H1 (cell line): ENCODE results near the gene SMARCA2. TPM values are rescaled to one million over a fixed set of nuclear protein-coding genes. Genes with fewer than 3 reads are reported as not detected.
A peak's percentile ranks its signal among the peaks of the same experiment; 100 is the strongest.

Experiments used
- CTCF ChIA-PET: fragments of 300-600 bp; sonication (Branson Sonifier 250); formaldehyde crosslinking; loops from one replicate; lab custom pipeline; 2021; ENCODE audit not compliant: partially characterized antibody; lab: Charles Lee
- POLR2A ChIA-PET: fragments of 300-600 bp; sonication (Branson Sonifier 250); formaldehyde crosslinking; loops from one replicate; lab custom pipeline; 2021; ENCODE audit warnings: inconsistent platforms; ENCODE audit not compliant: partially characterized antibody; lab: Charles Lee
- DNase-seq, 2 experiments: peaks; one replicate each; pipeline versions ENCODE4 v3.0.0 to v3.0.0-alpha.2; 2010 to 2022; ENCODE audit warnings: low spot score in 2 of 2, low read depth in 1 of 2, mixed read lengths in 1 of 2
- FAIRE-seq: peaks from 2 replicates; lab custom pipeline; 2011; peaks lifted over from hg19 to GRCh38; lab: Jason Lieb, UNC
- H2AFZ ChIP-seq: 2 replicates; pipeline ENCODE4 v1.8.1; 2012; ENCODE audit warnings: low read length, inconsistent platforms
- H2AK5ac ChIP-seq: 2 replicates; pipeline ENCODE4 v1.6.1; 2013; ENCODE audit warnings: low read depth, low read length
- H2BK120ac ChIP-seq: replicated peaks from 2 replicates; pipeline ENCODE3; 2013; ENCODE audit warnings: low read depth, low read length, inconsistent platforms
- H2BK12ac ChIP-seq: 2 replicates; pipeline ENCODE4 v1.6.1; 2013; ENCODE audit warnings: low read depth, low read length
- H2BK15ac ChIP-seq: 2 replicates; pipeline ENCODE4 v1.6.1; 2013; ENCODE audit warnings: low read length
- H2BK20ac ChIP-seq: 2 replicates; pipeline ENCODE4 v1.6.1; 2013; ENCODE audit warnings: low read length
- H2BK5ac ChIP-seq: 2 replicates; pipeline ENCODE4 v1.6.1; 2013; ENCODE audit warnings: low read depth, low read length
- H3K14ac ChIP-seq: 2 replicates; pipeline ENCODE4 v1.6.1; 2013; ENCODE audit warnings: inconsistent platforms; ENCODE audit not compliant: insufficient read length
- H3K18ac ChIP-seq: 2 replicates; pipeline ENCODE4 v1.6.1; 2013; ENCODE audit warnings: low read length; ENCODE audit errors: extremely low read depth
- H3K23ac ChIP-seq: 2 replicates; pipeline ENCODE4 v1.6.1; 2013; ENCODE audit warnings: inconsistent platforms; ENCODE audit not compliant: insufficient read length
- H3K23me2 ChIP-seq: 2 replicates; pipeline ENCODE4 v1.6.1; 2013; ENCODE audit warnings: low read depth, low read length
- H3K27ac ChIP-seq: 2 replicates; pipeline ENCODE4 v1.6.1; 2011; ENCODE audit warnings: low read depth, low read length, inconsistent platforms
- H3K27me3 ChIP-seq, 4 experiments: replicated peaks in 1 of 4; 1 replicate in 1 of 4; 2 replicates in 3 of 4; pipeline versions ENCODE4 v1.6.1 to v1.8.1; 2011 to 2013; ENCODE audit warnings: low read length in 3 of 4, mild to moderate bottlenecking in 3 of 4, inconsistent platforms in 2 of 4, mixed read lengths in 2 of 4, moderate library complexity in 1 of 4; ENCODE audit not compliant: control insufficient read depth in 3 of 4, insufficient read depth in 3 of 4; ENCODE audit errors: extremely low read depth in 1 of 4
- H3K36me3 ChIP-seq, 4 experiments: 2 replicates each; pipeline versions ENCODE4 v1.6.1 to v1.8.1; 2011 to 2013; ENCODE audit warnings: mild to moderate bottlenecking in 4 of 4, low read length in 3 of 4, moderate library complexity in 2 of 4, control low read depth in 1 of 4, inconsistent platforms in 1 of 4; ENCODE audit not compliant: insufficient read depth in 4 of 4, control insufficient read depth in 2 of 4
- H3K4ac ChIP-seq: replicated peaks from 2 replicates; pipeline ENCODE3; 2013; ENCODE audit warnings: low read length, low read depth, mixed read lengths, inconsistent platforms; ENCODE audit not compliant: insufficient read length
- H3K4me1 ChIP-seq, 4 experiments: replicated peaks in 1 of 4; 1 replicate in 1 of 4; 2 replicates in 3 of 4; pipeline versions ENCODE4 v1.6.1 to v1.8.1; 2011 to 2013; ENCODE audit warnings: low read length in 3 of 4, inconsistent platforms in 2 of 4, mixed read lengths in 1 of 4; ENCODE audit not compliant: insufficient read depth in 4 of 4, control insufficient read depth in 3 of 4
- H3K4me2 ChIP-seq, 2 experiments: 2 replicates each; pipeline versions ENCODE4 v1.6.1 to v1.8.1; 2011 to 2013; ENCODE audit warnings: low read depth in 2 of 2, low read length in 2 of 2, control low read depth in 1 of 2, inconsistent platforms in 1 of 2, mild to moderate bottlenecking in 1 of 2; ENCODE audit not compliant: insufficient read depth in 1 of 2
- H3K4me3 ChIP-seq, 4 experiments: fragments of 200-600, 300-600 bp in 1 of 4; sonication (generic), shearing (Covaris generic), sonication (Bioruptor Twin) in 1 of 4; 2 replicates each; pipeline versions ENCODE4 v1.5.1 to v1.8.1; 2011 to 2016; ENCODE audit warnings: low read length in 4 of 4, low read depth in 3 of 4, control low read depth in 2 of 4, inconsistent platforms in 2 of 4, mild to moderate bottlenecking in 2 of 4, mixed read lengths in 1 of 4, moderate library complexity in 1 of 4; ENCODE audit not compliant: insufficient read depth in 2 of 4; ENCODE audit errors: extremely low read depth in 1 of 4
- H3K56ac ChIP-seq: replicated peaks from 2 replicates; pipeline ENCODE3; 2013; ENCODE audit warnings: low read depth, mild to moderate bottlenecking, mixed read lengths, low read length, inconsistent platforms; ENCODE audit not compliant: insufficient read length
- H3K79me1 ChIP-seq: 2 replicates; pipeline ENCODE4 v1.6.1; 2013; ENCODE audit warnings: low read depth, low read length, control low read depth
- H3K79me2 ChIP-seq, 2 experiments: 2 replicates each; pipeline versions ENCODE4 v1.6.1 to v1.8.1; 2012 to 2013; ENCODE audit warnings: low read length in 2 of 2, mild to moderate bottlenecking in 2 of 2, inconsistent platforms in 1 of 2; ENCODE audit not compliant: insufficient read depth in 2 of 2, control insufficient read depth in 1 of 2
- H3K9ac ChIP-seq, 4 experiments: replicated peaks in 1 of 4; 1 replicate in 1 of 4; 2 replicates in 3 of 4; pipeline versions ENCODE4 v1.6.1 to v1.8.1; 2011 to 2013; ENCODE audit warnings: low read depth in 3 of 4, low read length in 3 of 4, control low read depth in 2 of 4, mild to moderate bottlenecking in 2 of 4, moderate library complexity in 2 of 4, inconsistent platforms in 1 of 4; ENCODE audit errors: extremely low read depth in 1 of 4
- H3K9me3 ChIP-seq, 2 experiments: 2 replicates each; pipeline versions ENCODE4 v1.6.1 to v1.8.1; 2012 to 2013; ENCODE audit warnings: mild to moderate bottlenecking in 2 of 2, moderate library complexity in 2 of 2, control low read depth in 1 of 2, inconsistent platforms in 1 of 2, low read depth in 1 of 2, low read length in 1 of 2, mixed read lengths in 1 of 2; ENCODE audit not compliant: insufficient read depth in 2 of 2
- H4K20me1 ChIP-seq, 2 experiments: replicated peaks in 1 of 2; 2 replicates each; pipeline versions ENCODE3 to v1.8.1; 2011 to 2013; ENCODE audit warnings: inconsistent platforms in 2 of 2, low read length in 2 of 2, mild to moderate bottlenecking in 1 of 2; ENCODE audit not compliant: insufficient read depth in 2 of 2, control insufficient read depth in 1 of 2
- H4K5ac ChIP-seq: 2 replicates; pipeline ENCODE4 v1.6.1; 2013; ENCODE audit warnings: low read length, low read depth, mixed read lengths, inconsistent platforms; ENCODE audit not compliant: insufficient read length
- H4K8ac ChIP-seq: 2 replicates; pipeline ENCODE4 v1.8.0; 2013; ENCODE audit warnings: mild to moderate bottlenecking, moderate library complexity, low read length, inconsistent platforms; ENCODE audit not compliant: insufficient read depth; ENCODE audit errors: extremely low read depth
- H4K91ac ChIP-seq: replicated peaks from 2 replicates; pipeline ENCODE3; 2013; ENCODE audit warnings: low read length, mixed read lengths, inconsistent platforms; ENCODE audit not compliant: insufficient read length
- EGR1 ChIP-seq: IDR thresholded peaks from 2 replicates; pipeline ENCODE4 v1.6.1; 2011; ENCODE audit warnings: low read depth, low read length, borderline replicate concordance
- POU5F1 ChIP-seq: IDR thresholded peaks from 2 replicates; pipeline ENCODE4 v1.6.1; 2011; ENCODE audit warnings: low read depth, mild to moderate bottlenecking, low read length, moderate library complexity
- RXRA ChIP-seq: IDR thresholded peaks from 2 replicates; pipeline ENCODE4 v1.6.1; 2011; ENCODE audit warnings: low read depth, mild to moderate bottlenecking, low read length, moderate library complexity; ENCODE audit not compliant: insufficient read depth
- SIN3A ChIP-seq, 2 experiments: IDR thresholded peaks in 1 of 2; conservative IDR thresholded peaks in 1 of 2; 2 replicates each; pipeline ENCODE4 v1.6.1; 2011 to 2012; ENCODE audit warnings: low read length in 2 of 2, improper control_type of control experiment in 1 of 2, low read depth in 1 of 2, mild to moderate bottlenecking in 1 of 2
- SP2 ChIP-seq: IDR thresholded peaks from 2 replicates; pipeline ENCODE4 v1.6.1; 2012; ENCODE audit warnings: mild to moderate bottlenecking, low read length, inconsistent platforms
- TCF12 ChIP-seq: IDR thresholded peaks from 2 replicates; pipeline ENCODE4 v1.6.1; 2011; ENCODE audit warnings: low read depth, mild to moderate bottlenecking, low read length
- WGBS, 2 experiments: shearing (Covaris generic) in 1 of 2; methylation state at CpG; one replicate each; pipeline versions ENCODE4 v1.1.6 to v1.1.7; 2013 to 2015; ENCODE audit warnings: low lambda C conversion rate in 2 of 2, mixed read lengths in 2 of 2, inconsistent platforms in 1 of 2, low coverage in 1 of 2, missing lambda C conversion rate in 1 of 2; ENCODE audit not compliant: insufficient replicate concordance in 2 of 2, insufficient coverage in 1 of 2, insufficient read length in 1 of 2; ENCODE audit errors: extremely low coverage in 1 of 2, missing lambda C conversion rate in 1 of 2; 5-methylcytosine and 5-hydroxymethylcytosine counted together
- polyA plus RNA-seq, 7 experiments: library from polyadenylated mRNA; depleted of rRNA in 3 of 7; stranded (reverse) in 5 of 7; unstranded in 2 of 7; fragments of >200 nt in 5 of 7; fragments of 200-250 nt in 2 of 7; gene quantifications; 1 replicate in 5 of 7; 2 replicates in 1 of 7; 4 replicates in 1 of 7; pipeline versions ENCODE4 v1.2.1 to v1.2.3, GENCODE V29; 2011 to 2013; ENCODE audit warnings: missing spikeins in 2 of 7, mixed read lengths in 2 of 7
- total RNA-seq: library from RNA; stranded (reverse); fragmentation: NEBNext Ultra II Directional; extraction: Animal tissue kit (Norgen Biotek cat#: 25700); gene quantifications from 2 replicates; pipeline ENCODE4 v1.2.1, GENCODE V29; 2021

Gene SMARCA2
- total and polyA plus RNA-seq, 2 of the 8 experiments (the other 6 are each of a cell fraction or from before 2014, with no cell fraction given) = 6.3 to 21.7 TPM

- Histone ChIP-seq H3K27ac (no peak overlapping the region), H4K8ac (no peak overlapping the region), H2BK20ac (no peak overlapping the region; the same call in 1 of the 2 replicates), H4K91ac (peak overlapping the region; percentile 20), H3K4me1 (peaks cover 0 to 12% (median 10%) of the 10 kb centered on the region in 4 experiments; a peak in 5 of 7 replicates), H4K20me1 (no peaks in the 10 kb centered on the region), H3K14ac (no peak overlapping the region), H3K23ac (no peak overlapping the region), H3K36me3 (no peaks in the 10 kb centered on the region), H3K27me3 (no peaks in the 10 kb centered on the region), H2BK12ac (peak overlapping the region; percentile 60; the same call in 1 of the 2 replicates), H3K4me3 (no peak overlapping the region), H3K79me2 (no peaks in the 10 kb centered on the region), H2BK15ac (peak overlapping the region; percentile 22; the same call in 1 of the 2 replicates), H2AFZ (no peak overlapping the region), H3K56ac (no peak overlapping the region), H2AK5ac (no peak overlapping the region), H3K79me1 (no peaks in the 10 kb centered on the region), H3K4me2 (no peak overlapping the region), H3K9ac (no peak overlapping the region), H3K23me2 (no peaks in the 10 kb centered on the region), H2BK5ac (no peak overlapping the region), H3K4ac (no peak overlapping the region), H2BK120ac (no peak overlapping the region), H4K5ac (no peak overlapping the region), H3K9me3 (0 out of 4 replicates have a peak, but pooled peaks cover 0 to 4% of the 10 kb centered on the region in 2 experiments)
- ChIA-PET POLR2A (no interaction called here), CTCF (interaction anchor here (1.2 kb wide), 1 partner anchor 28 kb away, joined by 5 read pairs; no protein-coding TSS in a partner anchor)
- DNase-seq = no peak
- 96% methylated on average over 2 of the region's 2 CpGs; no CpG with 5 or more reads in 1 of the 2 experiments for WGBS, 2 experiments
- no peak for FAIRE-seq
- no peak for TF ChIP-seq TCF12
- no peak for TF ChIP-seq SP2
- no peak for TF ChIP-seq RXRA
- TF ChIP-seq SIN3A (conservative IDR thresholded peaks at IDR 0.05 in 1 of 2, IDR thresholded peaks at IDR 0.05 in 1 of 2; ENCODE audit: low read depth in 1 of 2, low read length in 2 of 2) = no peak
- TF ChIP-seq POU5F1 = no peak
- TF ChIP-seq EGR1 = no peak
- TF ChIP-seq, all 59 proteins: peak for 0
- H3K18ac ChIP-seq = no peak overlapping the region
Observed at GRCh38 chr9:2153630-2154217, 138.6 kb downstream of the SMARCA2 start.
